Measurements from ENCODE around the gene CASZ1. TPM values are rescaled to one million over a fixed set of nuclear protein-coding genes. Genes with fewer than 3 reads are reported as not detected.

Gene CASZ1
- total and polyA plus RNA-seq, 10 of the 15 experiments (the other 5 are each of a cell fraction or from before 2014, with no cell fraction given): 0.52 to 9.8 (median 3.7) TPM

DNA sequence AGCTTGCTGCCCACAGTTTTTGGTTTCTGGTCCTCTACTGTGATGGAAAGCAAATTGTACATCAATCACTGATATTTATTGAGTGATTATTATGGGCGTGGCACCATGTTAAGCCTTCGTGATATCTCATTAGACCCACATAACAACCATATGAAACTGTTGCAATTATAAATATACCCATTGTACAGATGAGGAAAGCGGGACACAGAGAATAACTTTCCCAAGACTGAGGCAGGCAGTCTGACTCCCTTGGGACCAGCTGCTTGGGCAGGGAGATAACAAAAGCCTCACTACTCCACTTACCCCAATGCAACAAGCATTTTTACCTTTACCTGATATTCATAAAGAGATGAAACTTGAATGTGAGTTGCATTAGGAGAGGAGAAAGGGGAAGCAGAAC lies 4.3 kb upstream of the CASZ1 start:
- Histone ChIP-seq H3K36me3 (ENCODE audit: control insufficient read depth in 2 of 2, insufficient read depth in 2 of 2, low read length in 1 of 2) (no peaks in the 10 kb centered on the region), H3K27ac (ENCODE audit: control insufficient read depth, insufficient read depth) (no peak overlapping the region), H3K27me3 (replicated peaks in 1 of 2; ENCODE audit: control insufficient read depth in 2 of 2, insufficient read depth in 2 of 2, low read length in 1 of 2) (peaks cover 0 to 5% of the 10 kb centered on the region in 2 experiments), H3K4me2 (ENCODE audit: control insufficient read depth, insufficient read depth) (no peak overlapping the region), H3K4me1 (ENCODE audit: control insufficient read depth, insufficient read depth, low read length) (no peaks in the 10 kb centered on the region), H3K79me2 (ENCODE audit: control insufficient read depth, insufficient read depth, low read length) (no peaks in the 10 kb centered on the region), H2AFZ (ENCODE audit: control insufficient read depth, low read depth, low read length) (no peak overlapping the region), H4K20me1 (ENCODE audit: control insufficient read depth, insufficient read depth) (no peaks in the 10 kb centered on the region), H3K4me3 (no peak overlapping the region), H3K9me3 (replicated peaks; ENCODE audit: control insufficient read depth, insufficient read depth, low read length) (no peaks in the 10 kb centered on the region), H3K9ac (ENCODE audit: control insufficient read depth, insufficient read depth, low read length) (no peak overlapping the region)
- FAIRE-seq (no peak), DNase-seq (ENCODE audit: low read depth, low spot score) (no peak), ATAC-seq (no peak)
- TF ChIP-seq CBX3 (IDR thresholded peaks at IDR 0.05; ENCODE audit: borderline replicate concordance, low read depth) (no peak), NFXL1 (IDR thresholded peaks at IDR 0.05; ENCODE audit: borderline replicate concordance) (no peak), ZNF24 (IDR thresholded peaks at IDR 0.05) (no peak), KLF5 (IDR thresholded peaks at IDR 0.05; ENCODE audit: partially characterized antibody) (no peak), EGR1 (IDR thresholded peaks at IDR 0.05; ENCODE audit: borderline replicate concordance in 1 of 2, low read depth in 2 of 2, low read length in 2 of 2) (no peak), ZNF207 (IDR thresholded peaks at IDR 0.05; ENCODE audit: borderline replicate concordance) (no peak), CHD4 (IDR thresholded peaks at IDR 0.05) (no peak), NBN (IDR thresholded peaks at IDR 0.05) (no peak), RELA (IDR thresholded peaks at IDR 0.05; ENCODE audit: borderline replicate concordance, partially characterized antibody) (no peak)
- TF ChIP-seq, protein P1, sequence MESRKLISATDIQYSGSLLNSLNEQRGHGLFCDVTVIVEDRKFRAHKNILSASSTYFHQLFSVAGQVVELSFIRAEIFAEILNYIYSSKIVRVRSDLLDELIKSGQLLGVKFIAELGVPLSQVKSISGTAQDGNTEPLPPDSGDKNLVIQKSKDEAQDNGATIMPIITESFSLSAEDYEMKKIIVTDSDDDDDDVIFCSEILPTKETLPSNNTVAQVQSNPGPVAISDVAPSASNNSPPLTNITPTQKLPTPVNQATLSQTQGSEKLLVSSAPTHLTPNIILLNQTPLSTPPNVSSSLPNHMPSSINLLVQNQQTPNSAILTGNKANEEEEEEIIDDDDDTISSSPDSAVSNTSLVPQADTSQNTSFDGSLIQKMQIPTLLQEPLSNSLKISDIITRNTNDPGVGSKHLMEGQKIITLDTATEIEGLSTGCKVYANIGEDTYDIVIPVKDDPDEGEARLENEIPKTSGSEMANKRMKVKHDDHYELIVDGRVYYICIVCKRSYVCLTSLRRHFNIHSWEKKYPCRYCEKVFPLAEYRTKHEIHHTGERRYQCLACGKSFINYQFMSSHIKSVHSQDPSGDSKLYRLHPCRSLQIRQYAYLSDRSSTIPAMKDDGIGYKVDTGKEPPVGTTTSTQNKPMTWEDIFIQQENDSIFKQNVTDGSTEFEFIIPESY (IDR thresholded peaks at IDR 0.05): no peak
- TF ChIP-seq, protein P2, sequence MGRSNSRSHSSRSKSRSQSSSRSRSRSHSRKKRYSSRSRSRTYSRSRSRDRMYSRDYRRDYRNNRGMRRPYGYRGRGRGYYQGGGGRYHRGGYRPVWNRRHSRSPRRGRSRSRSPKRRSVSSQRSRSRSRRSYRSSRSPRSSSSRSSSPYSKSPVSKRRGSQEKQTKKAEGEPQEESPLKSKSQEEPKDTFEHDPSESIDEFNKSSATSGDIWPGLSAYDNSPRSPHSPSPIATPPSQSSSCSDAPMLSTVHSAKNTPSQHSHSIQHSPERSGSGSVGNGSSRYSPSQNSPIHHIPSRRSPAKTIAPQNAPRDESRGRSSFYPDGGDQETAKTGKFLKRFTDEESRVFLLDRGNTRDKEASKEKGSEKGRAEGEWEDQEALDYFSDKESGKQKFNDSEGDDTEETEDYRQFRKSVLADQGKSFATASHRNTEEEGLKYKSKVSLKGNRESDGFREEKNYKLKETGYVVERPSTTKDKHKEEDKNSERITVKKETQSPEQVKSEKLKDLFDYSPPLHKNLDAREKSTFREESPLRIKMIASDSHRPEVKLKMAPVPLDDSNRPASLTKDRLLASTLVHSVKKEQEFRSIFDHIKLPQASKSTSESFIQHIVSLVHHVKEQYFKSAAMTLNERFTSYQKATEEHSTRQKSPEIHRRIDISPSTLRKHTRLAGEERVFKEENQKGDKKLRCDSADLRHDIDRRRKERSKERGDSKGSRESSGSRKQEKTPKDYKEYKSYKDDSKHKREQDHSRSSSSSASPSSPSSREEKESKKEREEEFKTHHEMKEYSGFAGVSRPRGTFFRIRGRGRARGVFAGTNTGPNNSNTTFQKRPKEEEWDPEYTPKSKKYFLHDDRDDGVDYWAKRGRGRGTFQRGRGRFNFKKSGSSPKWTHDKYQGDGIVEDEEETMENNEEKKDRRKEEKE (IDR thresholded peaks at IDR 0.05): no peak
- TF ChIP-seq, protein P3, sequence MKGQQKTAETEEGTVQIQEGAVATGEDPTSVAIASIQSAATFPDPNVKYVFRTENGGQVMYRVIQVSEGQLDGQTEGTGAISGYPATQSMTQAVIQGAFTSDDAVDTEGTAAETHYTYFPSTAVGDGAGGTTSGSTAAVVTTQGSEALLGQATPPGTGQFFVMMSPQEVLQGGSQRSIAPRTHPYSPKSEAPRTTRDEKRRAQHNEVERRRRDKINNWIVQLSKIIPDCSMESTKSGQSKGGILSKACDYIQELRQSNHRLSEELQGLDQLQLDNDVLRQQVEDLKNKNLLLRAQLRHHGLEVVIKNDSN (IDR thresholded peaks at IDR 0.05; ENCODE audit: borderline replicate concordance, extremely low read length, insufficient read depth, low read depth, low read length): no peak
- ChIA-PET SMC1A (ENCODE audit: uncharacterized antibody, unreplicated experiment) (no interaction called here), POLR2A (no interaction called here), RAD21 (ENCODE audit: unreplicated experiment) (no interaction called here), CTCF (no interaction called here)
- intact Hi-C loops (cut with micrococcal nuclease; ENCODE audit: unreplicated experiment): no loop called here
- 18% methylated on average over 3 of the region's 3 CpGs for WGBS (ENCODE audit: insufficient coverage, insufficient replicate concordance, low lambda C conversion rate, missing lambda C conversion rate)
- in situ Hi-C loops (cut with MboI): no loop called here
- BruUV-seq (replicated peaks): no TSS peak
